HEK293 (cell line): ENCODE data around the gene DLGAP5.
A peak's percentile ranks its signal among the peaks of the same experiment; 100 is the strongest.

ENCODE experiments used
- CTCF ChIA-PET: fragments of 350-600 bp; formaldehyde crosslinking; extraction: SDS; loops from one replicate; lab custom pipeline; 2021; ENCODE audit warnings: antibody characterized with exemption; lab: Yijun Ruan, JAX
- POLR2A ChIA-PET: fragments of 300-600 bp; formaldehyde crosslinking; extraction: SDS; loops from one replicate; lab custom pipeline; 2020; ENCODE audit warnings: antibody characterized with exemption, inconsistent platforms; lab: Yijun Ruan, JAX
- H3K27ac ChIP-seq: fragments of 200-500 bp; sonication (Bioruptor generic); 2 replicates; pipeline ENCODE4 v1.5.1; 2014; ENCODE audit warnings: low read depth, low read length, control low read depth, inconsistent platforms; ENCODE audit errors: extremely low read depth
- H3K36me3 ChIP-seq, 2 experiments: fragments of 200-500 bp in 1 of 2; sonication (Bioruptor generic) in 1 of 2; 1 replicate in 1 of 2; 2 replicates in 1 of 2; pipeline ENCODE4 v1.5.1; 2014 to 2017; ENCODE audit warnings: inconsistent platforms in 2 of 2, low read length in 2 of 2; ENCODE audit not compliant: control insufficient read depth in 2 of 2, insufficient read depth in 1 of 2
- H3K4me1 ChIP-seq: fragments of 200-500 bp; sonication (Bioruptor generic); 2 replicates; pipeline ENCODE4 v1.5.1; 2014; ENCODE audit warnings: mild to moderate bottlenecking, low read length, inconsistent platforms; ENCODE audit not compliant: control insufficient read depth, insufficient read depth
- H3K4me3 ChIP-seq: 2 replicates; pipeline ENCODE4 v1.5.1; 2011; ENCODE audit warnings: low read depth, mild to moderate bottlenecking, control low read depth, low read length, moderate library complexity
- H3K9me3 ChIP-seq: fragments of 200-500 bp; sonication (Bioruptor generic); 2 replicates; pipeline ENCODE4 v1.5.1; 2014; ENCODE audit warnings: low read depth, low read length, inconsistent platforms; ENCODE audit not compliant: control insufficient read depth, insufficient read depth
- GLI4 ChIP-seq: fragments of 450-650 bp; formaldehyde crosslinking; IDR thresholded peaks from 2 replicates; pipeline ENCODE4 v1.5.1; 2016; ENCODE audit warnings: missing biosample characterization, missing genetic modification characterization
- HOXC10 ChIP-seq: sonication (generic); formaldehyde crosslinking; IDR thresholded peaks from 2 replicates; pipeline ENCODE4 v1.8.1; 2023; ENCODE audit warnings: mild to moderate bottlenecking, missing genetic modification reagents
- IKZF3 ChIP-seq: fragments of 450-650 bp; IDR thresholded peaks from 2 replicates; pipeline ENCODE4 v1.5.0; 2018; ENCODE audit warnings: missing biosample characterization, mild to moderate bottlenecking, missing genetic modification characterization, moderate library complexity
- KLF10 ChIP-seq: fragments of 450-650 bp; IDR thresholded peaks from 2 replicates; pipeline ENCODE4 v1.5.1; 2018; ENCODE audit warnings: missing biosample characterization, mild to moderate bottlenecking, missing genetic modification characterization
- WT1 ChIP-seq: fragments of 450-650 bp; formaldehyde crosslinking; IDR thresholded peaks from 2 replicates; pipeline ENCODE4 v1.5.1; 2016; ENCODE audit warnings: missing biosample characterization, missing genetic modification characterization
- ZBTB20 ChIP-seq: fragments of 450-650 bp; formaldehyde crosslinking; IDR thresholded peaks from 2 replicates; pipeline ENCODE4 v1.5.1; 2016; ENCODE audit warnings: missing biosample characterization, missing genetic modification characterization
- ZNF155 ChIP-seq: fragments of 450-650 bp; formaldehyde crosslinking; IDR thresholded peaks from 2 replicates; pipeline ENCODE4 v1.5.1; 2016; ENCODE audit warnings: missing biosample characterization, missing genetic modification characterization
- ZNF311 ChIP-seq: fragments of 450-650 bp; formaldehyde crosslinking; IDR thresholded peaks from 2 replicates; pipeline ENCODE4 v1.5.1; 2017; ENCODE audit warnings: missing biosample characterization, missing genetic modification characterization, borderline replicate concordance
- ZNF335 ChIP-seq: fragments of 450-650 bp; formaldehyde crosslinking; conservative IDR thresholded peaks from 2 replicates; pipeline ENCODE4 v1.5.1; 2016; ENCODE audit warnings: missing biosample characterization, missing genetic modification characterization
- ZNF404 ChIP-seq: fragments of 450-650 bp; formaldehyde crosslinking; IDR thresholded peaks from 2 replicates; pipeline ENCODE4 v1.5.1; 2017; ENCODE audit warnings: missing biosample characterization, missing genetic modification characterization
- ZNF629 ChIP-seq: fragments of 450-650 bp; formaldehyde crosslinking; IDR thresholded peaks from 2 replicates; pipeline ENCODE4 v1.5.1; 2017; ENCODE audit warnings: missing biosample characterization, missing genetic modification characterization
- ZNF747 ChIP-seq: fragments of 450-650 bp; formaldehyde crosslinking; IDR thresholded peaks from 2 replicates; pipeline ENCODE4 v1.5.1; 2016; ENCODE audit warnings: missing biosample characterization, missing genetic modification characterization
- ZNF76 ChIP-seq: fragments of 450-650 bp; formaldehyde crosslinking; IDR thresholded peaks from 2 replicates; pipeline ENCODE4; 2016; ENCODE audit warnings: low read depth, missing biosample characterization, missing genetic modification characterization, borderline replicate concordance
- TF ChIP-seq, protein P1 (sequence below): fragments of 450-650 bp; formaldehyde crosslinking; IDR thresholded peaks from 2 replicates; pipeline ENCODE4 v1.5.1; 2016; ENCODE audit warnings: missing biosample characterization, missing genetic modification characterization
- TF ChIP-seq, protein P2 (sequence below): fragments of 450-650 bp; formaldehyde crosslinking; conservative IDR thresholded peaks from 2 replicates; pipeline ENCODE4 v1.5.1; 2016; ENCODE audit warnings: low read depth, missing biosample characterization, missing genetic modification characterization

DLGAP5 gene

DNA sequence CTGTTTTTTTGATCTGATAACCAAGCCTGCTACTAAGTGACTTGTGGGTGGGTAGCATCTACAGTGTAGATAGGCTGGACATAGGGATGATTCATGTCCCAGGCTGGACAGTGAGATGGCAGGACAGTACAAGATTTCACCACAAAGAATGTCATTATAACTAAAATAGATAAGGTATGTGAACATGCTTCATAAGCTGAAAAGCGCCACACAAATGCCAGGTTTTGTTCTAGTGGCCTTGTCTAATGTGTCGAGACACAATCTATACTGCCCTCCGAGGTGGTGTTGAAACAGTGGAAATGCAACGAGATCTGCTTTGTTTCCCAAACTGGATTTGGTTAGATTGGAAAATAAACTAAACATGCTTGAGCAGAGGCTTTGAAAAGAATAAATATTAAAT is 58.0 kb downstream of the DLGAP5 start (continued):
- TF ChIP-seq, protein P1, sequence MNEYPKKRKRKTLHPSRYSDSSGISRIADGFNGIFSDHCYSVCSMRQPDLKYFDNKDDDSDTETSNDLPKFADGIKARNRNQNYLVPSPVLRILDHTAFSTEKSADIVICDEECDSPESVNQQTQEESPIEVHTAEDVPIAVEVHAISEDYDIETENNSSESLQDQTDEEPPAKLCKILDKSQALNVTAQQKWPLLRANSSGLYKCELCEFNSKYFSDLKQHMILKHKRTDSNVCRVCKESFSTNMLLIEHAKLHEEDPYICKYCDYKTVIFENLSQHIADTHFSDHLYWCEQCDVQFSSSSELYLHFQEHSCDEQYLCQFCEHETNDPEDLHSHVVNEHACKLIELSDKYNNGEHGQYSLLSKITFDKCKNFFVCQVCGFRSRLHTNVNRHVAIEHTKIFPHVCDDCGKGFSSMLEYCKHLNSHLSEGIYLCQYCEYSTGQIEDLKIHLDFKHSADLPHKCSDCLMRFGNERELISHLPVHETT (tag by site-specific recombination), result no peak
- TF ChIP-seq WT1 (no peak), ZNF404 (tag by site-specific recombination) (no peak), ZNF747 (tag by site-specific recombination) (no peak), GLI4 (tag by site-specific recombination) (no peak)

DNA sequence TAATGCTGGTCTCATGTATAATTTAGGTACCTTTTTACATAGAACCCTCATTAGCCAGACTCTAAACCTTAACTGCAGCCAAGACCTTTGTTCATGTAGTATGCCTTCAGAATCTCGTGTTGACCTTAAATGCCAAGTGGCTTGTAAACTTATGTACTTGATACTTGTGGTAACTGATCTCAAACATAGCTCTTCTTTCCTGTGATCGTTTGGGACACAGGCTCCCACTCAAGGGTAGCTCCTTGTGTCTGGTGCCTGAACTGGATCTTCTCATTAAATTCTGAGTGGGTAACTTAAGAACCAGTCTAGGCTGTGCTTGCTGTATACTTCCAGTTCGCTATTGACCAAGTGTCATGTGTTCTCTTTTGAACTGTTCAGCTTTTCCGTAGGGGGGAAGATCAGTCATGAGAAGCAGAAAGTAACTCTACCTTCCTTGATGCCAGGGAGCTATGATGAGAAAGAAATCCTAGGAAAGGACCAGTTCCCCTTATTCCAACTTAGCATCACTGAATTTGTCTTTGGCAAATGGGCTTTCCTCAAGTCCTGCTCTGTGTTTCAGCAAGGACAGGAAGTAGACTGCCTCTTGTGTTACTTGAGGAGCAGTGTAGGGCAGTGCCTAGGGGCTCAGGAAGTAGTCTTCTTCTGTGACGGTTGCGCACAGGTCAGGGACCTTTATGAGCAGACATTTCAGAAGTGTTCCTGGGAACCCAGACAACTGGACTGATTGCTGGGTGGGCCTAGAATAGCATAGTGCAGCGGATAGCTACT is 59.8 kb downstream of the DLGAP5 start:
- H3K36me3 ChIP-seq, result peaks cover 0 to 3% of the 10 kb centered on the region in 2 experiments; a peak in 2 of 3 replicates
- ChIA-PET POLR2A (interaction anchor here (1.9 kb wide), 1 partner anchor 37 kb away, joined by 7 read pairs; no protein-coding TSS in a partner anchor), CTCF (interaction anchor here (0.6 to 1.1 kb wide), 4 partner anchors 30 to 88 kb away, joined by 3 to 5 read pairs (median 3); partner anchors contain the start of gene MAPK1IP1L)
- H3K27ac ChIP-seq, result no peak overlapping the region
- TF ChIP-seq, protein P2, sequence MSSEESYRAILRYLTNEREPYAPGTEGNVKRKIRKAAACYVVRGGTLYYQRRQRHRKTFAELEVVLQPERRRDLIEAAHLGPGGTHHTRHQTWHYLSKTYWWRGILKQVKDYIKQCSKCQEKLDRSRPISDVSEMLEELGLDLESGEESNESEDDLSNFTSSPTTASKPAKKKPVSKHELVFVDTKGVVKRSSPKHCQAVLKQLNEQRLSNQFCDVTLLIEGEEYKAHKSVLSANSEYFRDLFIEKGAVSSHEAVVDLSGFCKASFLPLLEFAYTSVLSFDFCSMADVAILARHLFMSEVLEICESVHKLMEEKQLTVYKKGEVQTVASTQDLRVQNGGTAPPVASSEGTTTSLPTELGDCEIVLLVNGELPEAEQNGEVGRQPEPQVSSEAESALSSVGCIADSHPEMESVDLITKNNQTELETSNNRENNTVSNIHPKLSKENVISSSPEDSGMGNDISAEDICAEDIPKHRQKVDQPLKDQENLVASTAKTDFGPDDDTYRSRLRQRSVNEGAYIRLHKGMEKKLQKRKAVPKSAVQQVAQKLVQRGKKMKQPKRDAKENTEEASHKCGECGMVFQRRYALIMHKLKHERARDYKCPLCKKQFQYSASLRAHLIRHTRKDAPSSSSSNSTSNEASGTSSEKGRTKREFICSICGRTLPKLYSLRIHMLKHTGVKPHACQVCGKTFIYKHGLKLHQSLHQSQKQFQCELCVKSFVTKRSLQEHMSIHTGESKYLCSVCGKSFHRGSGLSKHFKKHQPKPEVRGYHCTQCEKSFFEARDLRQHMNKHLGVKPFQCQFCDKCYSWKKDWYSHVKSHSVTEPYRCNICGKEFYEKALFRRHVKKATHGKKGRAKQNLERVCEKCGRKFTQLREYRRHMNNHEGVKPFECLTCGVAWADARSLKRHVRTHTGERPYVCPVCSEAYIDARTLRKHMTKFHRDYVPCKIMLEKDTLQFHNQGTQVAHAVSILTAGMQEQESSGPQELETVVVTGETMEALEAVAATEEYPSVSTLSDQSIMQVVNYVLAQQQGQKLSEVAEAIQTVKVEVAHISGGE (tag by site-specific recombination), result 0 out of 2 replicates have a peak, but pooled peaks have one; percentile 25
- no peak for TF ChIP-seq HOXC10 (CRISPR knock-in tag)
- H3K4me1 ChIP-seq, result peaks cover 19% of the 10 kb centered on the region
- H3K9me3 ChIP-seq, result no peaks in the 10 kb centered on the region
- no peak overlapping the region for H3K4me3 ChIP-seq

DNA sequence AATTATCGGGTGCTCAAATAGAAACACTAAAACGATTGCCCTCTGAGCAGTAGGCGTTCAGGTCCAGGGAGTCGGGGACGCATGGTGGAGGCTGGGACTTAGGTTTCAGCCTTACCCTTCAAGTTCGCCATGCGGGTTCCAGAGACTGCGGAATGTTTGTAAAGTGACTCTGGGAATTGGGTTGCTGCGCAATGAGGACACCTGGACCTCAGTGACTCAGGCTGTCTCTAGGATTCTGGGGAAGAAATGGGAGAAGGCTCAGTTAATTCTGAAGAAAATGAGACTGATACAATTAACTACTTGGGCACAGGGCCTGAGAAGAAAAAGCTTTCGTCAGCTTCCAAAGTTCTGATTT is 61.2 kb downstream of the DLGAP5 start:
- H3K9me3 ChIP-seq, result no peaks in the 10 kb centered on the region
- H3K4me3 ChIP-seq, result peak overlapping the region; percentile 49
- H3K36me3 ChIP-seq, result peaks cover 0 to 3% of the 10 kb centered on the region in 2 experiments; a peak in 2 of 3 replicates
- POLR2A ChIA-PET, result interaction anchor here (1.8 kb wide), 1 partner anchor 36 kb away, joined by 7 read pairs; no protein-coding TSS in a partner anchor
- no peak overlapping the region; the same call in 1 of the 2 replicates for H3K27ac ChIP-seq
- TF ChIP-seq ZNF629, result peak; percentile 14; the same call in 1 of the 2 replicates
- peak; percentile 69 for TF ChIP-seq ZNF335 (tag by site-specific recombination)
- TF ChIP-seq IKZF3 (tag by site-specific recombination), result peak; percentile 9; the same call in 1 of the 2 replicates
- TF ChIP-seq ZBTB20 (tag by site-specific recombination), result peak; percentile 27; the same call in 1 of the 2 replicates
- TF ChIP-seq KLF10 (tag by site-specific recombination), result 0 out of 2 replicates have a peak, but pooled peaks have one; percentile 8
- TF ChIP-seq ZNF76 (tag by site-specific recombination), result peak; percentile 43; the same call in 1 of the 2 replicates
- no peak for TF ChIP-seq ZNF311 (tag by site-specific recombination)
- TF ChIP-seq, protein P2 (tag by site-specific recombination), result 0 out of 2 replicates have a peak, but pooled peaks have one; percentile 23
- no peak for TF ChIP-seq ZNF155 (tag by site-specific recombination)
- H3K4me1 ChIP-seq, result peaks cover 19% of the 10 kb centered on the region
- CTCF ChIA-PET, result interaction anchor here (0.6 kb wide), 1 partner anchor 770 kb away, joined by 6 read pairs; no protein-coding TSS in a partner anchor
